Activated gamma-delta T cell treated with Interleukin-2 at 50 U/mL for 16 hours (primary cell): Measurements from ENCODE around the gene RCOR3.
"Not testable (repeated sequence)": the region's sequence is repeated elsewhere in the genome, so short reads cannot be mapped to it uniquely, and the experiment has no call there.

Experiments
- DNase-seq: peaks from one replicate; pipeline ENCODE4 v3.0.0-alpha.2; 2020

Gene RCOR3

DNA sequence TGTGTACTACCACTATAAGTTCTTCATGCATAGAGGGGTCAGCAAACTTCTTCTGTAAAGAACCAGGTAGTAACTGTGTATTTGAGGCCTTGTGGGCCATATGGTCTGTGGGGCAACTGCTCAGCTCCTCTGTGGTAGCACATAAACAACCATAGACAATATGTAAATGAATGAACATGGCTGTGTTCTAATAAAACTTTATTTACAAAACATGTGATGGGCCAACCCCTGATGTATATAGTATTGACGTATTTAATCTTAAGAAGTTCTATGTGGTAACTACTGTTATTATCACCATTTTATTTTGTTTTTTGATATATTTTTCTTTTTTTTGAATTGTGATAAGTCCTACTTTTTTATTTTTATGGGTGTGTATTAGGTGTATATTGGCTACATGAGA is 82.8 kb downstream of the RCOR3 start:
- DNase-seq: no peak

DNA sequence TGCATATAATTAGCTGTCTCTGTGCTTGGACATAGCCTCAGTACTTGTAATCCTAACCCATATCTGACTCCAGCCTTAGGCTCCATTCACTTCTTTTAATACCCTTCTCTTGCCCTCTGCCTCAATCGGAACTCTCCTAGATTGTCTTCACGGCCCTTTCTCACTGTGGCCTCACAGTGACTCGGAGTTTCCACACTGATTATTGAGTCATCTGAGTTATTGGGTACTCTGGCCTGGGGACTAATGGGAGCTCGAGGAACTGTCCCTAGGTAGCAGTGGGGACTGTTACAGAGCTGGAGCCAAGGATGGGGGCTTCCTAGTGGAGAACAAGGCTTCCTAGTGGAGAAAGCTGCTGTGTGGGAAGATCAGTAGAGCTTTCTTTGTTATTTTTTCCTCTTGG is 84.4 kb downstream of the RCOR3 start:
- no peak for DNase-seq

DNA sequence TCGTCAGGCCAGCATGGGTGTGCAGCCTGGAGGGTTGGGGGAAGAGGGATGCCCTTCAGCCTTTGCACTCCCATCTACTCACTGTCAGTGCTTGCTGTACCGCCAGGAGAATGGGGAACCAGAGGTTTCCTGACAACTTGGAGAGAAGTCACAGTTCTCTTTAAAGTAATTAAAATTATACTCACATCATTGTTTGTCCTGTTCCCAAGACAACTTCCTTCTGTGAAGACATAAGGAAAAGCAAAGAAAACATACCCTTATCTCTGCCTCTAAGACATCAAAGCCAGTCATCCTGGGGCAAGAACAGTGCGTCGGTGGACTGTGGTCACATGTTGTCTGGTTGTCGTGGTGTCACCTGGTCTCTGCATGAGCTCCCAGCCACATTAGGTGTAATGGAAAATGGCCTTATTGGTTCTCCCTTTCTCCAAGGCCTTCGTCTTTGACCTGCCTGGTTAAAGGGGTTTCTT is 85.0 kb downstream of the RCOR3 start:
- no peak for DNase-seq

DNA sequence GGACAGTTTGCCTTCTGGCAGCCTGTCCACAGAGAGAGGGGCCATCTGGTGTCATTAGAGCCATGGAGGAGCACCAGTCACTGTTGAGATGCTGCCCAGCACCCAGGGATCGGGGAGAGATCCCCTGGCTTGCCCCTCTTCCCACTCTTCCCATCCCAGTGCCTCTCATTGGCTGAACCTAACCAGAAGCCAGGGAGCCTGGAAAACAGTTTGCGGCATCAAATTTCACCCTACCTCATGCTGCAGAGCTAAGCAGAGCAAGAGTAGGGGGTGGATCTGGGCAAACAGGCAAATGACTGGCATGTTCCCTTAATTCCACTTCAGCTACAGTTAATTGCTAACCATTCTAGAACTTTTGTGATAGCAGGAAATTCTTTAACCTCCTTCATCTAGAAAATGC is 86.6 kb downstream of the RCOR3 start:
- no peak for DNase-seq

DNA sequence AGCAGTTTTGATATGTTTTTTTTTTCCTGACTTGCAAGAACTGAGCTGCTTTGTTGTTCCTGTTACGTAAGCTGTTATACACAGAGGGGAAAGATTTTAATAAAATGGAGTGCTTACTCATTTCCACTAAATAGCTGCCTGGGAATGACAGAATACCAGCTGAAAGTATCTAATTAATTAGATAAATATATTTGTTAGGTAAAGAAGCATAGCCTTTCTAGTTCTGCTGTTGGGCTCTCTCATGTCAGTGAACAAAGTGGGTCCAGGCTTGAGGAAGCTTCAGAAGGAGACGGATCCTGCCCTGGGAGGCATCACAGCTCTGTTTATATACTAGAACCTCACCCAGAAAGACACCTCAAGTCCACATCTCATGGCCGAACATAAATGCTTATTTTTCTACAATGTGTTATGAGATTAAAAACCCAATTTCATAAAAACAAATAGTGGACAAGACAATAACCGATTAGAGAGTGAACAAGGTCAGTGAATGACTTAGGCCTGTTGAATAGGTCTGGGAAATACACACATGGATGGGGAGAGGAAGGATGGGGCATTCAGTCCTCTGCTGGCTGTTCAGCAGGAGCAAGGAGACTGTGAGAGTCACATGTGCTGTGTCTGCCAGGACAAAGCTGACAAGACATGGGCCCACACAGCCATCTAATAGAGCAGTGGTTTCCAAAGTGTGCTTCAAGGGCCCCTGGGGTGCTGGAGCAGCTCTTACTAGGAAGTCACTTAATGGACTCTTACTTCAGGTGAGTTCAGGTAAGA is 88.1 kb downstream of the RCOR3 start:
- no peak for DNase-seq

DNA sequence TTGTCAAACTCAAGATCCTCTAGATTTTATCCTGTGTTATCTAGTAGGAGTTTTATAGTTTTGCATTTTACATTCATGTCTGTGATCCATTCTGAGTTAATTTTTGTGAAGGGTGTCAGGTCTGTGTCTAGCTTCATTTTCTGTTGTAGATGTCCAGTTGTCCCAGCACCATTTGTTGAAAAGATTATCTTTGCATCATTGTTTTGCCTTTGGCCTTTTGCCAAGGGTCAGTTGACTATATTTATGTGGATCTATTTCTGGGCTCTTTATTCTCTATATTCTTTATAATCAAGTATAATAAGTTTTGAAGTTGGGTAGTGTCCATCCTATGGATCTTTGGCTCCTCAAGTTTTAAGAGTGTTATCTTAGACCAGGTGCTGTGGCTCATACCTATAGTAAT is 89.4 kb downstream of the RCOR3 start:
- no peak for DNase-seq

DNA sequence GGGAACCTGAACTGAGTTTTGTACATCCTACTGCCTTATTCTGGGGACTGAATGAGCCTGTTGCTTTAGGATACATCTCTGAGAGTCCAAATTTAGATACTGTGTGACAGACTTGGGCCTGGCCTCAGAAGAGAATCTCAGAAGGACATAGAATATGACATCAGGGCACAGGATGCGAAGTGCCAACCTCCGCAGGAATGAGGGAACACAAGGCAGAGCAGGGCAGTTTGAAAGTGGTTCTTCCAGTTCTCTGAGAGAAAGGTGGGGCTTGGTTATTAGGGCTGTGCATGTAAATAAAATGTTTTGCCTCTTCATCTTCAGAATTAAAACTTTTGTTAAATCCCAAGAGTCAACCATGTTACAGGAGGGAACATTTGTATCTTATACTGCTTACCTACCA is 90.6 kb downstream of the RCOR3 start:
- no peak for DNase-seq

DNA sequence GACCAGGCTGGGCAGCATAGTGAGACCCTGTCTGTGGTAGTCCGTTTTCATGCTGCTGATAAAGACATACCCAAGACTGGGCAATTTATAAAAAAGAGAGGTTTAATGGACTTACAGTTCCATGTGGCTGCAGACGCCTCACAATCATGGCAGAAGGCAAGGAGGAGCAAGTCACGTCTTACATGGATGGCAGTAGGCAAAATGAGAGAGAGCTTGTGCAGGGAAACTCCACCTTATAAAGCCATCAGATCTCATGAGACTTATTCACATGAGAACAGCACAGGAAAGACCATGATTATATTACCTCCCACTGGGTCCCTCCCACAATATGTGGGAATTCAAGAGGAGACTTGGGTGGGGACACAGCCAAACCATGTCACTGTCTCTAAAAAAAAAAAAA is 92.9 kb downstream of the RCOR3 start:
- not testable (repeated sequence) for DNase-seq

DNA sequence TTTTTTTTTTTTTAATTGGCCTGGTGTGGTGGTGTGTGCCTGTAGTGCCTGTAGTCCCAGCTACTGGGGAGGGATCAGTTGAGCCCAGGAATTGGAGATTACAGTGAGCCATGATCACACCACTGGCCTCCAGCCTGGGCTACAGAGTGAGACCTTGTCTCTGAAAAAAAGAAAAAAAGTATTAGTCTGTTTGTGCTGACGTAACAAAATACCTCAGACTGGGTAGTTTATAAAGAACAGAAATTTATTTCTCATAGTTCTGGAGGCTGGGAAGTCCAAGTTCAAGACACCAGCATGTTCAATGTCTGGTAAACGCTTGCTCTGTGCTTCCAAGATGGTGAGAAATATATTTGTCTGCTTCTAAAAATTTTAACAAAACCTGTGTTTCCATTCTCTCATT is 93.3 kb downstream of the RCOR3 start:
- DNase-seq: no peak

DNA sequence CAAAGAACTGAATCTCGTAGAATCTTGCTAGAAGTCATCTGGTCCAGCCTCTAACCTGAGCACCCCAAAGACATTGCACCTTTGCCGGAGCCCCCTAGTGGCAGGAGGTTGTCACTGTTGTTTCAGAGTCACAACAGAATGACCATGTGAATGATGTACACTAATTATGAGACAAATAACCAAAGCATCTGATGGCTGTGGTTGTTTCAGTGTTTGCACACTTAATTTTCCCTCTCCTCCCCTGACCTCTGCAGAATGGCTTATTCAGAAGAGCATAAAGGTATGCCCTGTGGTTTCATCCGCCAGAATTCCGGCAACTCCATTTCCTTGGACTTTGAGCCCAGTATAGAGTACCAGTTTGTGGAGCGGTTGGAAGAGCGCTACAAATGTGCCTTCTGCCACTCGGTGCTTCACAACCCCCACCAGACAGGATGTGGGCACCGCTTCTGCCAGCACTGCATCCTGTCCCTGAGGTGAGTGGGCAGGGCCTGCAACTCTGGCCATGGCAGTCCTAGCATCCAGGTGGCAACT is 93.9 kb downstream of the RCOR3 start:
- DNase-seq: peak; percentile 63

DNA sequence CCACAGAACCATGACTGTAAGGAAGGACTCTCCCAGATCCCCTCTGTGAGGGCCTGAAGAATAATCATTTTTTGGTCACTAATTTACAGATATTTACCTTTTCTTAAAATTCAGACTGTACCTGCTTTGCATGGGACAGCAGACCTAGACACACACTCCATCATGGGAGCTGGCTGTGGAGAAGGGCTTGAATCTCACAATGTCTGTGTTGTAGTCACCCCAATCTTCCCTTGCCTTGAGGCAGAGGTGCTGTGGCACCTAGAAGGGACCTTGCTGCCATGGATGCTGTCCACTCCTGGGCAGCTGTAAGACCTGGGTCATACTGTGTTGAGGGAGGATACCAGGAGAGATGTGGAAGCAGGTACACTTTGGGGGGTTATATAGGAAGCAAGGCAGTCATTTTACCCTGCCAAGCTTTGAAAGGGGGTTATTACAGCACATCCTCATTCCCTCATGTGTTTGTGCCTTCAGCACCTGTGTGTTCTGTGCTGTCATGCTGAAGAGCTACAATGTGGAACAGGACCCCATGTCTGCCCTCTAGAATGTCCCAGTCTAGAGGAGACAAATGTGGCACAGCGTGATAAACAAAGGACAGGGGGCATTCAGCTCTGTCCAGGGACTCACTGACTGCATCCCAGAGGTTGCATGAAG is 94.5 kb downstream of the RCOR3 start:
- DNase-seq: no peak

DNA sequence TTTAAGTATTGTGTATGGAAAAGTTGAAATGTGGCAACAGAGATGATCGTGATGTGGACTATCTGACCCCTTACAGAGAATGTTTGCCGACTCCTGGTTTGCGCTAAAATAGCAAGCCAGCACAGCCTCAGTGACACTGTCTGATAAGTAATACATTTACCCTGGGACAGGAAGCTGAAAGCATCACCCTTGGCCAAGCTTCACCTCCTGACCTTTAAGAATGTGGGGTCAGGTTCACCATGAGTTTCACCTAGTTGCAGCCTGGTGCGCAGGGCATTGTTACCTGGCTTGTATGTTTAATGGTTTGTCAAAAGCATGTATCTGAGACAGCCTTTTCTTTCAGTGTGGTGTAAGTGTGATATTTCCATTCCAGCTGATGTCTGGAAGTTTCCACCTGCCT is 96.7 kb downstream of the RCOR3 start:
- DNase-seq: no peak

DNA sequence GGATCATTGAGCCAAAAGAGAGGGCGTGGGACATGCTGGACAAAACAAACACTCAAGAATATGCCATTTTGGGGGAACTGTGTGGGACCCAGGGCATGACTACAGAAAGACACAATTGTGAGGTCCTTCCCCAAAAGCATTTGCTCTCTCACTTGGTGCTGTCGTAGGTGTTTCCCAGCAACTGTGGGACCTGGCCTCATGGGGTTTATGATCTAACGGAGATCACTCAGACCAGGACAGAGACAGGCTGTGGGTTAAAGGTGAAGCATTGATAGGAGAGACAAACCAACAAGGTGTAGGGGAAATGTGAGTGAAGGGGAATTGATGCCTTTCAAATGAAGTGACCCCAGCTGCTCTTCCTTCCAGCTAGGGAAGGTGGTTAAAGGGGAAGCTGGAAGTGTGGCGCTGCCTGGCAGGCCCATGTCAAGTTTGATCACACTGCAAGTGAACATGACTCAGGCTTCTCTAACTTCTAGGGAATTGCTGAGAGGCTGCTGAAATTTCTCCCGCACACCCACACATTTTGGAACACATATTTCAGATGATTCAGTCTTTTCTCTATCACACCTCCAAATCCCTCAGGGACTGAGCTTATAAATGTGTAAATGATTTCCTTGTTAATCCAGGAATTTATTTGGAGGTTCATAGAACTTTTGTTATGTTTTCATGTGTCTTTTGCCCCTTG is 97.7 kb downstream of the RCOR3 start:
- no peak for DNase-seq

DNA sequence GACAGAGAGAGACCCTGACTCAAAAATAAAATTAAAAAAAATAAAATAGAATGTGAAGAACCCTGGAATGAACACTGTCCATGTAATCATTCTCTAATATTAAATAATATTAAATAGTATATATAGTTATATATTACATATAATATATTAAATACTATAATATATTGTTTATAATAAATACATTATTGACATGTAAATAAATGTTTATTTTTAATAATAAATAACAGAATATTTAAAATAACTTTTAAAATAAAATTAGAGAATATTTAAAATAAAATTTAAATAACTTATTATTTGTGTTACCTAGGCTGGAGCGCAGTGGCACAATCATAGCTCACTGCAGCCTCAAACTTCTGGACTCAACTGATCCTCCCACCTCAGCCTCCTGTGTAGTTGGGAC is 99.5 kb downstream of the RCOR3 start:
- DNase-seq: no peak

DNA sequence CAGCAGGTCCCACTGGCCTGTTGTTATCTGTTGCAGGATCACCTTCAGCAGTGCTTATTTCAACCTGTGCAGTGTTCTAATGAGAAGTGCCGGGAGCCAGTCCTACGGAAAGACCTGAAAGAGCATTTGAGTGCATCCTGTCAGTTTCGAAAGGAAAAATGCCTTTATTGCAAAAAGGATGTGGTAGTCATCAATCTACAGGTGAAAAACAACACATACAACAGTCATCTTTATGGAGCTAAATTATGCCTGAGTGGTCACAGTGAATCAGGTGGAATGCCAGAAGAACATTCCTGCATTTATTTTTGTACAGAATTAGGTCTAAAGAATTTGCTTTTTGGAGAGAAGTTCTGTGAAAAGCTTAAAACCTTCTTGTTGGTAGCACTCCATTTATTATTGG is 100.7 kb downstream of the RCOR3 start:
- no peak for DNase-seq

DNA sequence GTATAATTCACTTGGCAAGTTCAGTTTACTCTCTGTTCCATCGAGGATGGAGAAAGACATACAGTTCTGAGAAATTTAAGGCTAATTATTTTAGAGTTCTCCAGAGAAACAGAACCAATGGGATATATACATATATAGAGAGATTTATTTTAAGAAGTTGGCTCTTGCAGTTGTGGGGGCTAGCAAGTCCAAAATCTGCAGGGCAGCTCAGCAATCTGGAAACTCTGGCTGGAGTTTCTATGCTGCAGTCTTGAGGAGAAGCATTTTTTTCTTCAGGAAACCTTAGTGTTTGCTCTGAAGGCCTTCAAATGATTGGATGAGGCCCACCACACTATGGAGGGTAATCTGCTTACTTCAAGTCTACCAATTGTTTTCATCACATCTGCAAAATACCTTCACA is 102.0 kb downstream of the RCOR3 start:
- DNase-seq: no peak
